Measurements from ENCODE around the gene IGSF11.

DNA sequence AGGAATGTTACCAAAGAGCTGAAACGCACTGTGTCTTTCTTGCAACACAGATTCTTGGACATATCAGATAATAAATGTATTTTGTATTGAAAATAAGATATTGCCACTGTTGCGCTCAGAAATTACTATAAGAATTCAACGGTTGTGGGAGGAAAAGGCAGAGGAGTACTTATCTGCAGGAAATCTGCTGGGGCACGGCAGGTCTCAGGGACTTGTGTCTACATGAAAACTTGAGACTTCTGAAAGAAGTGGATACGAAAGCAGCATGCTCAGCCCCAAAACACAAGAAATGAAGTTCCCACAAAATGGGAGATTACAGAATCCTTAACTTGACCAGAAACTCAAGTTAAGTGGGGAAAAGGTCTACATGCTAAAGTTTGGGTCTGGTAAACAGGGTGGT, 86.5 kb downstream of the IGSF11 start:
- TF ChIP-seq FOXK2 (IDR thresholded peaks at IDR 0.05) = no peak
- no peak for TF ChIP-seq SP1 (IDR thresholded peaks at IDR 0.05)
- TF ChIP-seq SUZ12 (IDR thresholded peaks at IDR 0.05) = no peak
- no peak for TF ChIP-seq FOXM1 (IDR thresholded peaks at IDR 0.05; ENCODE audit: borderline replicate concordance)
- TF ChIP-seq L3MBTL2 (conservative IDR thresholded peaks at IDR 0.05) = no peak
- no peak for TF ChIP-seq HDGF (IDR thresholded peaks at IDR 0.05; ENCODE audit: borderline replicate concordance)
